Right lobe of liver (tissue), 4 donors: ENCODE measurements around the gene C20orf173.

Experiments
- POLR2A ChIP-seq: fragments of 450-650 bp; IDR thresholded peaks from one replicate; pipeline ENCODE4 v1.6.1; 2017; ENCODE audit warnings: antibody characterized with exemption, mild to moderate bottlenecking
- TF ChIP-seq, protein P1 (sequence below), 4 donors: fragments of 200-600 bp in 3 of 4; fragments of 450-650 bp in 1 of 4; IDR thresholded peaks; one replicate each; pipeline versions ENCODE4 v1.5.1 to v1.8.0; 2016 to 2022; ENCODE audit warnings: antibody characterized with exemption in 4 of 4, mild to moderate bottlenecking in 2 of 4
- donor health status: DM: no; HTN: no; CAD: no.
- donor health status: DM: no; HTN: no; CAD: no.
- donor health status: DM: no; HTN: yes; CAD: no.

DNA sequence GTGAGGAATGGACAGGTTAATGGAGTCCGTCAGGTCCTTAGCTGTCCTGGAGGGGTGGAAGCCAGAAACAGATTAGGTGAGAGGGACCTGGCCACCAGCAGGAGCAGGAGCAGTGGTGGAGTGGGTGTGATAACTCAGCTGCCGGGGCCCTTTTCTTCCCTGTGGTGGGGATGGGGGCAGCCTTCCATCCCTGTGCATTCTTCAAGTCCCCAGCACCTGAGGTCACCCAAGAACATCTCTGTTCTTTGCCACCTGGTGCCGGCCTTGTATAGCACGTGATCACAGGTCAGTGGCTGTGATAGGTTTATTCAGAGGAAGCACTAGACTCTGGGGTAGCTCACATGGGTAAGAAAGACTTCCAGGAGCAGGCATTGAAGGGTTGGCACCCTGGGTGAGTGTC is 29.0 kb upstream of the C20orf173 start:
- TF ChIP-seq, protein P1, sequence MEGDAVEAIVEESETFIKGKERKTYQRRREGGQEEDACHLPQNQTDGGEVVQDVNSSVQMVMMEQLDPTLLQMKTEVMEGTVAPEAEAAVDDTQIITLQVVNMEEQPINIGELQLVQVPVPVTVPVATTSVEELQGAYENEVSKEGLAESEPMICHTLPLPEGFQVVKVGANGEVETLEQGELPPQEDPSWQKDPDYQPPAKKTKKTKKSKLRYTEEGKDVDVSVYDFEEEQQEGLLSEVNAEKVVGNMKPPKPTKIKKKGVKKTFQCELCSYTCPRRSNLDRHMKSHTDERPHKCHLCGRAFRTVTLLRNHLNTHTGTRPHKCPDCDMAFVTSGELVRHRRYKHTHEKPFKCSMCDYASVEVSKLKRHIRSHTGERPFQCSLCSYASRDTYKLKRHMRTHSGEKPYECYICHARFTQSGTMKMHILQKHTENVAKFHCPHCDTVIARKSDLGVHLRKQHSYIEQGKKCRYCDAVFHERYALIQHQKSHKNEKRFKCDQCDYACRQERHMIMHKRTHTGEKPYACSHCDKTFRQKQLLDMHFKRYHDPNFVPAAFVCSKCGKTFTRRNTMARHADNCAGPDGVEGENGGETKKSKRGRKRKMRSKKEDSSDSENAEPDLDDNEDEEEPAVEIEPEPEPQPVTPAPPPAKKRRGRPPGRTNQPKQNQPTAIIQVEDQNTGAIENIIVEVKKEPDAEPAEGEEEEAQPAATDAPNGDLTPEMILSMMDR (IDR thresholded peaks at IDR 0.05) = no peak
- TF ChIP-seq POLR2A = no peak
